Chondrocyte (in vitro differentiated cells): ENCODE data around the gene ZNF654. TPM values are rescaled to one million over a fixed set of nuclear protein-coding genes. Genes with fewer than 3 reads are reported as not detected.

ENCODE experiments used
- DNase-seq: peaks from one replicate; pipeline ENCODE4 v3.0.0; 2021; ENCODE audit warnings: mixed read lengths, low spot score
- H3K27ac Mint-ChIP-seq: one replicate; pipeline ENCODE4 v1.8.0; 2021; ENCODE audit warnings: mild to moderate bottlenecking, moderate library complexity, mixed read lengths; ENCODE audit not compliant: unreplicated experiment
- H3K27me3 Mint-ChIP-seq: 2 replicates; pipeline ENCODE4 v1.8.0; 2021; ENCODE audit warnings: low read depth, mixed read lengths
- H3K36me3 Mint-ChIP-seq: 2 replicates; pipeline ENCODE4 v1.8.0; 2021; ENCODE audit warnings: low read depth, mixed read lengths
- H3K4me1 Mint-ChIP-seq: 2 replicates; pipeline ENCODE4 v1.8.0; 2021; ENCODE audit warnings: low read depth, mild to moderate bottlenecking, mixed read lengths
- H3K4me3 Mint-ChIP-seq: one replicate; pipeline ENCODE4 v1.8.0; 2021; ENCODE audit warnings: mild to moderate bottlenecking, moderate library complexity, mixed read lengths; ENCODE audit not compliant: unreplicated experiment
- H3K9me3 Mint-ChIP-seq: 2 replicates; pipeline ENCODE4 v1.8.0; 2021; ENCODE audit warnings: low read depth, mixed read lengths
- CTCF ChIP-seq: fragments of 200-600 bp; sonication (generic); IDR thresholded peaks from 2 replicates; pipeline ENCODE4 v1.5.0; 2021; ENCODE audit warnings: antibody characterized with exemption, mild to moderate bottlenecking, moderate library complexity
- total RNA-seq: library from RNA; stranded (reverse); gene quantifications from 3 replicates; pipeline ENCODE4 v1.2.1, GENCODE V29; 2021

Gene ZNF654
- total RNA-seq, 1 donor from 2014 or later = 11.7 TPM

DNA sequence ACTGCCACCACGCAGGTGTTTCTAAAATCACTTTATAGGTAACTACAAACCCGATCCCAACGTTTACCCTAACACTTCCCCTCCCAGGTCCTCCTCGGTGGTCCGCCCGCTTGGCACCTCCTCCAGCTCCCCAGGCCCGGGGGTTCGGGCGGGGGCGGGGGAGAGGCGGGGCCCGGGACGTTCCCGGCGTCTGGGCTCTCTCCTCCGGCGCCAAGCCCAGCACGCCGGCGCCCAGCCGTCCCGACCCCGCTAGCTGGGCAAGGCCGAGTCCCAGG is 812 bp upstream of the ZNF654 start:
- H3K4me1 Mint-ChIP-seq = peaks cover 36% of the 10 kb centered on the region
- peak overlapping the region; percentile 92 for H3K27ac Mint-ChIP-seq
- no peaks in the 10 kb centered on the region for H3K9me3 Mint-ChIP-seq
- no peak for TF ChIP-seq CTCF
- peak overlapping the region; percentile 97 for H3K4me3 Mint-ChIP-seq
- H3K36me3 Mint-ChIP-seq = peaks cover 14% of the 10 kb centered on the region
- no peaks in the 10 kb centered on the region for H3K27me3 Mint-ChIP-seq
- no peak for DNase-seq

DNA sequence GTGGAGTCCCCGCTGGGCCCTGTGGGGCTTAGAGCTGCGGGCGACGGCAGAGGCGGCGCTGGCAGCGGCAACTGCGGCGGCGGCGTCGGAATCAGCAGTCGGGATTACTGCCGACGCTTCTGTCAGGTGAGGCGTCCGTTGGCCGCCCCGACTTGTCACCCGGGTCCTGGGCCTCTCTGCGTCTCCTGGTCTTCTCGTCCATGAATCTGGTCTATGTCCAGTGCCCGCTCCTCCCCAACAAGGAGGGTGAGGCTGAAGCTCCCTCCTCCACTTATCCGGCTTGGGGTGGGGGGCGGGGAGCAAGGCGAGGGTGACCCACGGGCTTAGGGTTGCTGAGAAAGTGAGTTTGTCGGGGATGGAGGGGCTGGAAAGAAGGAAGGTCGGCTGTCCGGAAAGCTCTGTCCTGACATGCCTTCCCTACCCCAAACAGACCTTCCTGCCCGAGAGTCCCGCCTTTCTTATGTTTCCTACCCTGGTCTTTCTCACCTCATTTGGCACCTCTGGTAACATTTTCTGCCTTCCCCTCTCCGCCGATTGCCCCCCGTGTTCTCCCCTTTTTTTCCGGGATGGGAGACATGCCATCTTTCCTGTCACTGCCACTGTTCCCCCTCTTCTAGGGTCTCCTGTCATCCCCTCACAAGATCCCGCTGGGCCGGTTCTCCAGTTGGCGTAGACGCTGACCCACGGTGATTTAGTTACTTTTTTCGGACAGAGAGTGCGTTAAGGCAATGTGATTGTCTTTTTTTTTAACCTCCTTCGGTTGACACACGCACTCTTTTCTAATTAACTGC is 520 bp downstream of the ZNF654 start:
- Mint-ChIP-seq H3K4me3 (peak overlapping the region; percentile 97), H3K36me3 (peaks cover 14% of the 10 kb centered on the region), H3K27me3 (no peaks in the 10 kb centered on the region), H3K27ac (peak overlapping the region; percentile 94), H3K4me1 (peaks cover 42% of the 10 kb centered on the region), H3K9me3 (no peaks in the 10 kb centered on the region)
- TF ChIP-seq CTCF = no peak
- no peak for DNase-seq

- Mint-ChIP-seq H3K9me3 (no peaks in the 10 kb centered on the region), H3K27me3 (no peaks in the 10 kb centered on the region), H3K4me3 (no peak overlapping the region), H3K4me1 (peaks cover 43% of the 10 kb centered on the region), H3K36me3 (peaks cover 1% of the 10 kb centered on the region), H3K27ac (no peak overlapping the region)
- no peak for DNase-seq
- TF ChIP-seq CTCF = no peak
These were observed 2.7 kb downstream of the ZNF654 start for GRCh38 chr3:88061746-88062145.

GRCh38 chr3:88075072-88075471 is 16.0 kb downstream of the ZNF654 start:
- Mint-ChIP-seq H3K27me3 (no peaks in the 10 kb centered on the region), H3K36me3 (peaks cover 2% of the 10 kb centered on the region), H3K27ac (no peak overlapping the region), H3K9me3 (peaks cover 3% of the 10 kb centered on the region), H3K4me3 (no peak overlapping the region), H3K4me1 (peaks cover 18% of the 10 kb centered on the region)
- no peak for DNase-seq
- no peak for TF ChIP-seq CTCF

GRCh38 chr3:88075497-88075896 is 16.4 kb downstream of the ZNF654 start:
- no peak for TF ChIP-seq CTCF
- peaks cover 18% of the 10 kb centered on the region for H3K4me1 Mint-ChIP-seq
- H3K27ac Mint-ChIP-seq = no peak overlapping the region
- peaks cover 2% of the 10 kb centered on the region for H3K36me3 Mint-ChIP-seq
- DNase-seq = no peak
- H3K9me3 Mint-ChIP-seq = peaks cover 3% of the 10 kb centered on the region
- no peak overlapping the region for H3K4me3 Mint-ChIP-seq
- H3K27me3 Mint-ChIP-seq = no peaks in the 10 kb centered on the region
